ENCODE data around the gene SEMA3E. TPM values are rescaled to one million over a fixed set of nuclear protein-coding genes. Genes with fewer than 3 reads are reported as not detected.

SEMA3E gene
- total and polyA plus RNA-seq, 7 experiments from 2014 or later = not detected

DNA sequence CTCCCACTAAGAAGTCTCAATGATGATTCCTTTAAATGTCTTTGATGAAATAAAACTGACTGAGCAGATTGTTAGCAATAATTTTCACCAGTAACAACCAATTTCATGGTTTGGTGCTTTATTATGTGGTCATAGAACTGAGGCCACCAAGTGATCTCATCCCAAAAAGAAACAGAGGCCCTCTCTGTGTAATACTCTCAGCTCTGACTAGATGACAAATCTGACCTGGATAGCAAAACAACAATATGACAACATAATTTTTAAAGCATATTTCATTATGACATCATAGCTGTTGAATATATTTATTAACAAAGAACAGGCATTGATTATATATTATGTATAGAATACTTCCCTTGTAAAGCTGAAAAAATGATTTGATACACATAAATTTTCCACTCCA is 5.9 kb downstream of the SEMA3E start:
- Mint-ChIP-seq H3K27ac (no peak overlapping the region), H3K4me3 (no peak overlapping the region), H3K36me3 (no peaks in the 10 kb centered on the region), H3K4me1 (no peaks in the 10 kb centered on the region), H3K27me3 (peaks cover 0 to 3% (median 2%) of the 10 kb centered on the region in 5 donors), H3K9me3 (peaks cover 0 to 4% (median 0%) of the 10 kb centered on the region in 11 donors)
- ChIA-PET POLR2A (no interaction called here), CTCF (no interaction called here)
- Histone ChIP-seq H3K4me3 (ENCODE audit: low read length) (no peak overlapping the region), H3K27ac (ENCODE audit: low read depth, low read length) (no peak overlapping the region), H3K4me1 (ENCODE audit: control insufficient read depth in 2 of 2, insufficient read depth in 2 of 2, low read length in 2 of 2) (no peaks in the 10 kb centered on the region), H3K27me3 (ENCODE audit: control insufficient read depth in 2 of 2, insufficient read depth in 2 of 2, low read length in 2 of 2) (no peaks in the 10 kb centered on the region), H3K36me3 (ENCODE audit: control insufficient read depth in 2 of 3, insufficient read depth in 3 of 3, low read length in 3 of 3) (no peaks in the 10 kb centered on the region), H3K9me3 (ENCODE audit: control insufficient read depth in 2 of 3, low read length in 3 of 3) (no peaks in the 10 kb centered on the region)
- ATAC-seq = no peak
- DNase-seq = no peak
- intact Hi-C loops (cut with micrococcal nuclease) = no loop called here

DNA sequence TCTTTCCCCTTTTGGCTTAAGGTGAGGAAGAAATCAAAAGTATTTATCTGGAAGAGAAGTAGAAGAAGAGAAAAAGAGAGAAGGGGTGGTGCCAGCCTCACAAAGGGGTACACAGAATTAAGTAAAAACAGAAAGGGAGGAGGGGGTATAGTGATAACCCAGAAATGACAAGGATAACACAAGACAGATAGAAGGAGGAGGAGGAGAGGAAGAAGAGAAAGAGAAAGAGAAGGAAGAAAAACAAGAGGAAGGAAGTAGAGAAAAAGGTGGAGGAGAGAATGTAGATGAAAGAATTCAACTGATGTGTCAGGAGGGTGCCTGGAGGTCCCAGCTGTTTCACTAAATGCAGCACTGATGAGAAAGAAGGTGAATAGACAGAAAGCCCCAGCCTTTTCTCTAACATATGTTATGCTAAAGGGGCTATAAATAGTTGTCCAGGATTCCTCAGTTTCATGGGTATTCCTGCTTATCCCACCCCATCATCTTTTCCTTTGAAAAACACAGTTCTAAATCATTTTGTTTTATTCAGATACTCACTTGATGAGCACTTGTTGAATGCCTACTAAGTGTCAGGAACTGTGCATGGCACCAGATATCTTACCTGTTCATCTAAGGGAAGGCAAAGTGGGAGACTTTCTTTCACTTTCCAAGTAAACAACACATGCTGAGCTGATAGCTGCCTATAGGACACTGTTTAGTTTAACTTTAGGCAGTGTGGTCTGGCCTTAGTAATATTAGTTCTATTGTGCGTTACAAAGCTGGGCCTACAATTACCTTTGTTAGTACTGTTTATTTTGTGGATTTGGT is 8.0 kb downstream of the SEMA3E start:
- Histone ChIP-seq H3K27me3 (ENCODE audit: control insufficient read depth in 2 of 2, insufficient read depth in 2 of 2, low read length in 2 of 2) (no peaks in the 10 kb centered on the region), H3K4me3 (ENCODE audit: low read length) (no peak overlapping the region), H3K4me1 (ENCODE audit: control insufficient read depth in 2 of 2, insufficient read depth in 2 of 2, low read length in 2 of 2) (no peaks in the 10 kb centered on the region), H3K36me3 (ENCODE audit: control insufficient read depth in 2 of 3, insufficient read depth in 3 of 3, low read length in 3 of 3) (no peaks in the 10 kb centered on the region), H3K9me3 (ENCODE audit: control insufficient read depth in 2 of 3, low read length in 3 of 3) (no peaks in the 10 kb centered on the region), H3K27ac (ENCODE audit: low read depth, low read length) (no peak overlapping the region)
- ChIA-PET POLR2A (no interaction called here), CTCF (no interaction called here)
- Mint-ChIP-seq H3K4me3 (no peak overlapping the region), H3K36me3 (no peaks in the 10 kb centered on the region), H3K4me1 (no peaks in the 10 kb centered on the region), H3K9me3 (peaks cover 0 to 4% (median 0%) of the 10 kb centered on the region in 11 donors), H3K27ac (no peak overlapping the region), H3K27me3 (no peaks in the 10 kb centered on the region)
- ATAC-seq (no peak), DNase-seq (no peak)
- intact Hi-C loops (cut with micrococcal nuclease) = no loop called here

DNA sequence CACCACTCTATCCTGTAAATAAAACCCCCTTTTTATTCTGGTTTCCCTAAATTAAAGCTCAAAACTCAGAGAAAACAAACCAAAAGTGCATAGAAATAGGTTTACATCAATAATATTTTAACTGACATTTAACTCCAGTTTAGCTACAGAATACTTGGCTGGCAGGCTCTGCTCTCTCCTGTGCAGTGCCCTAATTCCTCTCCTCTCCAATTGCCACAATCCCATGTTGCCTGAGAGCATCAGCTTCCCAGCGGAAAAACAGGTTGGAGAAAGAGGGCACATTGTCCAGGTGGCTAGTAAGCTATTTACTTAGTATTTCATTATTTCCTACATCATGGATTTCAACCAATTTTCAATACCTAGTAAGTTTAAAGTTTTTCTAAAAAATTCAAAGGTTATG is 8.7 kb downstream of the SEMA3E start:
- CTCF ChIA-PET = no interaction called here
- Histone ChIP-seq H3K36me3 (ENCODE audit: control insufficient read depth in 2 of 3, insufficient read depth in 3 of 3, low read length in 3 of 3) (no peaks in the 10 kb centered on the region), H3K27me3 (ENCODE audit: control insufficient read depth in 2 of 2, insufficient read depth in 2 of 2, low read length in 2 of 2) (no peaks in the 10 kb centered on the region), H3K4me1 (ENCODE audit: control insufficient read depth in 2 of 2, insufficient read depth in 2 of 2, low read length in 2 of 2) (no peaks in the 10 kb centered on the region), H3K27ac (ENCODE audit: low read depth, low read length) (no peak overlapping the region), H3K9me3 (ENCODE audit: control insufficient read depth in 2 of 3, low read length in 3 of 3) (no peaks in the 10 kb centered on the region), H3K4me3 (ENCODE audit: low read length) (no peak overlapping the region)
- Mint-ChIP-seq H3K36me3 (no peaks in the 10 kb centered on the region), H3K9me3 (peaks cover 0 to 4% (median 0%) of the 10 kb centered on the region in 11 donors), H3K27me3 (no peaks in the 10 kb centered on the region), H3K4me1 (no peaks in the 10 kb centered on the region), H3K4me3 (no peak overlapping the region), H3K27ac (no peak overlapping the region)
- DNase-seq (no peak), ATAC-seq (no peak)
- intact Hi-C loops (cut with micrococcal nuclease) = no loop called here
- POLR2A ChIA-PET = no interaction called here

DNA sequence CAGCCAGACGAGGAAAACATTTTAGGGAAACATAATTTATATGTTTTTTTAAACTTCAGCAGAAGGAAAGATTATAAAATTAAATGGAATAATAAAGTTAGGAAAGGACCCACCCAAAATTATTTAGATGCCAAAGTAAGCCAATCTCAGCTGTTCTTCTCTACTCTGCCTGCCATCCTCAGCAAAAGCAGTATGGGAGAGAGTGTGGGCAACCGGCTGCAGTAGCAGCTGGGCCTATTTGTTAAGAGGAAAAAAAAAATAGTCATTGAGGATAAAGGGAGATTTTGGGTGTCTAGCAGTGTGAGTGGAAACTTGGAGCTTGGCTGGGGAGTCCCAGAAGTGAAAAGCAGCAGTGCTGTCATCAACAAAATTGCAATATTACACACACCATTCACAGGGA is 15.4 kb downstream of the SEMA3E start:
- Mint-ChIP-seq H3K4me3 (no peak overlapping the region), H3K27me3 (no peaks in the 10 kb centered on the region), H3K4me1 (no peaks in the 10 kb centered on the region), H3K27ac (no peak overlapping the region), H3K36me3 (no peaks in the 10 kb centered on the region), H3K9me3 (peaks cover 0 to 11% (median 2%) of the 10 kb centered on the region in 11 donors)
- intact Hi-C loops (cut with micrococcal nuclease) = no loop called here
- Histone ChIP-seq H3K4me1 (ENCODE audit: control insufficient read depth in 2 of 2, insufficient read depth in 2 of 2, low read length in 2 of 2) (no peaks in the 10 kb centered on the region), H3K4me3 (ENCODE audit: low read length) (no peak overlapping the region), H3K36me3 (ENCODE audit: control insufficient read depth in 2 of 3, insufficient read depth in 3 of 3, low read length in 3 of 3) (no peaks in the 10 kb centered on the region), H3K27me3 (ENCODE audit: control insufficient read depth in 2 of 2, insufficient read depth in 2 of 2, low read length in 2 of 2) (no peaks in the 10 kb centered on the region), H3K9me3 (ENCODE audit: control insufficient read depth in 2 of 3, low read length in 3 of 3) (no peaks in the 10 kb centered on the region), H3K27ac (ENCODE audit: low read depth, low read length) (no peak overlapping the region)
- ATAC-seq = no peak
- ChIA-PET POLR2A (no interaction called here), CTCF (no interaction called here)
- no peak for DNase-seq

DNA sequence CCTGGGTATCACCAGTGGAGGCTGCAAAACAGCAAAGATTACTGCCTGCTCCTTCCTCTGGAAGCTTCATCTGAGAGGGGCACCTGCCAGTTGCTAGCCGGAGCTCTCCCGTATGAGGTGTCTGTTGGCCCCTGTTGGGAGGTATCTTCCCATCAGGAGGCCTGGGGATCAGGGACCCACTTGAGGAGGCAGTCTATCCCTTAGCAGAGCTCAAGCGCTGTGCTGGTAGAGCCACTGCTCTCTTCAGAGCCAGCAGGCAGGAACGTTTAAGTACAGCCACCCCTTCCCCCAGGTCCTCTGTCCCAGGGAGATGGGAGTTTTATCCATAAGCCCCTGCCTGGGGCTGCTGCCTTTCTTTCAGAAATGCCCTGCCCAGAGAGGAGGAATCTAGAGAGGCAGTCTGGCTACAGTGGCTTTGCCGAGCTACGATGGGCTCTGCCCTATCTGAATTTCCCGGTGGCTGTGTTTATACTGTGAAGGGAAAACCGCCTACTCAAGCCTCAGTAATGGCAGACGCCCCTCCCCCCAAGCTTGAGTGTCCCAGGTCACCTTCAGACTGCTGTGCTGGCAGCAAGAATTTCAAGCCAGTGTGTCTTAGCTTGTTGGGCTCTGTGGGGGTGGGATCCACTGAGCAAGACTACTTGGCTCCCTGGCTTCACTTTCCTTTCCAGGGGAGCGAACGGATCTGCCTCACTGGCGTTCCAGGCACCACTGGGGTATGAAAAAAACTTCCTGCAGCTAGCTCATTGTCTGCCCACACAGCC is 19.6 kb downstream of the SEMA3E start:
- CTCF ChIA-PET = no interaction called here
- Mint-ChIP-seq H3K27me3 (no peaks in the 10 kb centered on the region), H3K4me1 (no peaks in the 10 kb centered on the region), H3K36me3 (no peaks in the 10 kb centered on the region), H3K9me3 (peaks cover 1 to 27% (median 5%) of the 10 kb centered on the region in 11 donors), H3K4me3 (no peak overlapping the region), H3K27ac (no peak overlapping the region)
- no peaks in the 10 kb centered on the region for H3K27me3 ChIP-seq (ENCODE audit: control insufficient read depth in 2 of 2, insufficient read depth in 2 of 2, low read length in 2 of 2)
- POLR2A ChIA-PET = no interaction called here
- intact Hi-C loops (cut with micrococcal nuclease) = no loop called here
- H3K4me3 ChIP-seq (ENCODE audit: low read length) = no peak overlapping the region
- DNase-seq (no peak), ATAC-seq (no peak)
- H3K27ac ChIP-seq (ENCODE audit: low read depth, low read length) = no peak overlapping the region
- H3K4me1 ChIP-seq (ENCODE audit: control insufficient read depth in 2 of 2, insufficient read depth in 2 of 2, low read length in 2 of 2) = no peaks in the 10 kb centered on the region
- no peaks in the 10 kb centered on the region for H3K36me3 ChIP-seq (ENCODE audit: control insufficient read depth in 2 of 3, insufficient read depth in 3 of 3, low read length in 3 of 3)
- H3K9me3 ChIP-seq (ENCODE audit: control insufficient read depth in 2 of 3, low read length in 3 of 3) = no peaks in the 10 kb centered on the region

DNA sequence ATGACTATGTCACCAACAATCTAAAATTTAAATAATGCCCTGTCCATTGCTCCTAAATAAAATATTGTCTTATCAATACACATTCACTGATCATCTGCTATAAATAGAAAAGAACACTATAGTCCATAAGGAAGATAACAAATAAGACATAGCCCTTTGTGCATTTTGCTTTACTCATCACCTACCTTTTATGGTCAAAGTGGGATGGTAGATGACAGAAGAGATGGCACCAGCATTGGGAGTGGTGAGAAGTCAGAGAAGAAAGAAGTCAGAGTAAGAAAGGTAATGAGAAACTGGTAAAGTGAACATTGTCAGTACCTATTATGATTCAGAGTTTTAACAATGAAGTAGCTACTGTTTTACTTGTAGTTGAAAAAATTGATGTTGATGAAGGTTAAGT is 31.1 kb downstream of the SEMA3E start:
- H3K9me3 Mint-ChIP-seq = peaks cover 0 to 7% (median 0%) of the 10 kb centered on the region in 11 donors
- ChIA-PET CTCF (no interaction called here), POLR2A (no interaction called here)
- intact Hi-C loops (cut with micrococcal nuclease) = no loop called here
- H3K27ac Mint-ChIP-seq = no peak overlapping the region
- H3K27me3 ChIP-seq (ENCODE audit: control insufficient read depth in 2 of 2, insufficient read depth in 2 of 2, low read length in 2 of 2) = no peaks in the 10 kb centered on the region
- DNase-seq (no peak), ATAC-seq (no peak)
- no peak overlapping the region for H3K4me3 ChIP-seq (ENCODE audit: low read length)
- H3K4me1 Mint-ChIP-seq = peaks cover 0 to 1% (median 0%) of the 10 kb centered on the region in 7 donors
- no peak overlapping the region for H3K4me3 Mint-ChIP-seq
- no peak overlapping the region for H3K27ac ChIP-seq (ENCODE audit: low read depth, low read length)
- H3K36me3 ChIP-seq (ENCODE audit: control insufficient read depth in 2 of 3, insufficient read depth in 3 of 3, low read length in 3 of 3) = no peaks in the 10 kb centered on the region
- H3K4me1 ChIP-seq (ENCODE audit: control insufficient read depth in 2 of 2, insufficient read depth in 2 of 2, low read length in 2 of 2) = no peaks in the 10 kb centered on the region
- no peaks in the 10 kb centered on the region for H3K27me3 Mint-ChIP-seq
- H3K36me3 Mint-ChIP-seq = no peaks in the 10 kb centered on the region
- H3K9me3 ChIP-seq (ENCODE audit: control insufficient read depth in 2 of 3, low read length in 3 of 3) = no peaks in the 10 kb centered on the region

DNA sequence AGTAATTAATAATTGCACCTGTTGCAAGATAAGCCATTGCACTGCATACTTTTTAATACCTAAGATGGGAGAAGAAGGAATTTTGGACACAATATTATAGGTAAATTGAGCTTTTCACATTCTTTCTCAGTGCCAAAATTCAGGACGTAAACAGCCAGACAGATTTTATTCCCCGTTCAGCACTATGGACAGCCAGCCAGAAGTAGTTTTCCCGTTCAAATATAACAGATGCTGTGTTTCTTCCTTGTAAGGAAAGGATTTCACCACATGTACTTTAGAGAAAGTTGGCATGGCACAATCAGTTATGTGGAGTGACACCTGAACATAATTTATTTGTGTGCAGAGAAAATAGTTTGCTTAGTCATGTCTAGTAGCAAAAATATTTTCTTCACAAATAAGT is 34.8 kb downstream of the SEMA3E start:
- Histone ChIP-seq H3K36me3 (ENCODE audit: control insufficient read depth in 2 of 3, insufficient read depth in 3 of 3, low read length in 3 of 3) (no peaks in the 10 kb centered on the region), H3K9me3 (ENCODE audit: control insufficient read depth in 2 of 3, low read length in 3 of 3) (no peaks in the 10 kb centered on the region), H3K27ac (ENCODE audit: low read depth, low read length) (no peak overlapping the region), H3K4me3 (ENCODE audit: low read length) (no peak overlapping the region), H3K27me3 (ENCODE audit: control insufficient read depth in 2 of 2, insufficient read depth in 2 of 2, low read length in 2 of 2) (no peaks in the 10 kb centered on the region), H3K4me1 (ENCODE audit: control insufficient read depth in 2 of 2, insufficient read depth in 2 of 2, low read length in 2 of 2) (no peaks in the 10 kb centered on the region)
- ChIA-PET CTCF (no interaction called here), POLR2A (no interaction called here)
- H3K27me3 Mint-ChIP-seq = no peaks in the 10 kb centered on the region
- no peaks in the 10 kb centered on the region for H3K36me3 Mint-ChIP-seq
- H3K4me1 Mint-ChIP-seq = peaks cover 0 to 1% (median 0%) of the 10 kb centered on the region in 7 donors
- H3K4me3 Mint-ChIP-seq = no peak overlapping the region
- DNase-seq (no peak), ATAC-seq (no peak)
- intact Hi-C loops (cut with micrococcal nuclease) = no loop called here
- no peak overlapping the region for H3K27ac Mint-ChIP-seq
- H3K9me3 Mint-ChIP-seq = peaks cover 0 to 6% (median 0%) of the 10 kb centered on the region in 11 donors
